ENCODE data around the gene DHX36. TPM values are rescaled to one million over a fixed set of nuclear protein-coding genes. Genes with fewer than 3 reads are reported as not detected.

Gene DHX36
- total RNA-seq, 2 donors from 2014 or later: 40.7 to 51.8 TPM

DNA sequence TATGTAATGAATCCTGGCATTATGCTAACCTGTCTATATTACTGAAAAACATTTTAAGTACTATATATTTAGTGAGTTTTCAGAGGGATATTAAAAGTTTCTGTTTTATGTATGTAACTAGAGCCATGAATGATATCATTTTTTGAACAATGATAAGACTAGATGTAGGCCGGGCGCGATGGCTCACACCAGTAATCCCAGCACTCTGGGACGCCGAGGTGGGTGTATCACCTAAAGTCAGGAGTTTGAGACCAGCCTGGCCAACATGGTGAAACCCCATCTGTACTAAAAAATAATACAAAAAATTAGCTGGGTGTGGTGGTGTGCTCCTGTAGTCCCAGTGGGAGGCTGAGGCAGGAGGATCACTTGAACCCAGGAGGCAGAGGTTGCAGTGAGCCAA lies 34.1 kb downstream of the DHX36 start:
- H3K9ac ChIP-seq (ENCODE audit: low read depth in 2 of 2, low read length in 2 of 2): no peak overlapping the region
- H3K27ac ChIP-seq: no peak overlapping the region
- TF ChIP-seq, protein P1, sequence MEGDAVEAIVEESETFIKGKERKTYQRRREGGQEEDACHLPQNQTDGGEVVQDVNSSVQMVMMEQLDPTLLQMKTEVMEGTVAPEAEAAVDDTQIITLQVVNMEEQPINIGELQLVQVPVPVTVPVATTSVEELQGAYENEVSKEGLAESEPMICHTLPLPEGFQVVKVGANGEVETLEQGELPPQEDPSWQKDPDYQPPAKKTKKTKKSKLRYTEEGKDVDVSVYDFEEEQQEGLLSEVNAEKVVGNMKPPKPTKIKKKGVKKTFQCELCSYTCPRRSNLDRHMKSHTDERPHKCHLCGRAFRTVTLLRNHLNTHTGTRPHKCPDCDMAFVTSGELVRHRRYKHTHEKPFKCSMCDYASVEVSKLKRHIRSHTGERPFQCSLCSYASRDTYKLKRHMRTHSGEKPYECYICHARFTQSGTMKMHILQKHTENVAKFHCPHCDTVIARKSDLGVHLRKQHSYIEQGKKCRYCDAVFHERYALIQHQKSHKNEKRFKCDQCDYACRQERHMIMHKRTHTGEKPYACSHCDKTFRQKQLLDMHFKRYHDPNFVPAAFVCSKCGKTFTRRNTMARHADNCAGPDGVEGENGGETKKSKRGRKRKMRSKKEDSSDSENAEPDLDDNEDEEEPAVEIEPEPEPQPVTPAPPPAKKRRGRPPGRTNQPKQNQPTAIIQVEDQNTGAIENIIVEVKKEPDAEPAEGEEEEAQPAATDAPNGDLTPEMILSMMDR (IDR thresholded peaks at IDR 0.05): no peak

DNA sequence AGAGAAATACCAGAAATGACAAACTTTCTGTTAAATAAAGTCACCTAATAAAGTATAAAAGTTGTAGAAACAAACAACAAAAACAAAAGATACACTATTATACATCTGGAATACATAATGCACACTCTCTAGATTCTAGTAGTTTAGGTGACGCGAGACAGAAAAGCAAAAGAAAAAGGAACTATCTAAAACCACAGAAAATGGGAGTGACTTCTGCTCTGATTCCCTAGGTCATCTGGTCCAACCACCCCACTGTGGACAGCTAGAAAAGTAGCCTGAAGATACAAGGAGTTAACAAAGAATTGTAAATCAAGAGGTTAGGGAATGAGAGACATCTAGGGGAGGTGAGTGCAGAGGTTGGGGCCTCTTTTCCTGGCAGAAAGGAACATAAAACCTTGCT lies 39.1 kb downstream of the DHX36 start:
- Histone ChIP-seq H3K36me3 (peaks cover 18% of the 10 kb centered on the region), H3K9ac (ENCODE audit: low read depth in 2 of 2, low read length in 2 of 2) (no peak overlapping the region), H3K9me3 (no peaks in the 10 kb centered on the region), H3K4me1 (no peaks in the 10 kb centered on the region), H3K27me3 (no peaks in the 10 kb centered on the region), H3K4me3 (no peak overlapping the region), H3K27ac (no peak overlapping the region)
- DNase-seq: no peak
- intact Hi-C loops (cut with DNase I): no loop called here
- TF ChIP-seq, protein P1 (IDR thresholded peaks at IDR 0.05): no peak

More for the DNA sequence above, 34.1 kb downstream of the DHX36 start:
- DNase-seq: no peak
- intact Hi-C loops (cut with DNase I): no loop called here
- Histone ChIP-seq H3K36me3 (no peaks in the 10 kb centered on the region), H3K27me3 (no peaks in the 10 kb centered on the region), H3K4me1 (no peaks in the 10 kb centered on the region), H3K9me3 (no peaks in the 10 kb centered on the region), H3K4me3 (no peak overlapping the region)

DNA sequence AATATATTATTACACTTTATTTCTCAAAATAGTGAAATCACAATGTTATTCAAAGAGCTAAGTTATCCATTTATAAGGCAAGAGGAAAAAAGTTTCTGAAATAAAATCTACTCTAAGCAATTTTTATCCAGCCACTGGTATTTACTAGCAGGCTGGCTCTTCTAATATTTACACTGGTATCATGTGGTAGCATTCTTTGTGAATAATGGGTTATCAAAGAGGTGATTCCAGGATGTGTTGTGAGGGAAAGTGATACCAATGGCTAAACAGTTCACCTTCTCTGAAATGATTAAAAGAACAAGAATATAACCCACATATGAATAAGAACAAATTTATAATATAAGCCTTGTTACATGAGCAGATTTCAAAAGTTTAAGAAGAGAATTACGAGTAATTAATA lies 44.1 kb downstream of the DHX36 start:
- Histone ChIP-seq H3K4me3 (no peak overlapping the region), H3K27me3 (no peaks in the 10 kb centered on the region), H3K9ac (ENCODE audit: low read depth in 2 of 2, low read length in 2 of 2) (no peak overlapping the region), H3K27ac (no peak overlapping the region), H3K9me3 (no peaks in the 10 kb centered on the region), H3K4me1 (no peaks in the 10 kb centered on the region), H3K36me3 (peaks cover 26% of the 10 kb centered on the region)
- TF ChIP-seq, protein P1 (IDR thresholded peaks at IDR 0.05): no peak
- no peak for DNase-seq
- intact Hi-C loops (cut with DNase I): no loop called here

DNA sequence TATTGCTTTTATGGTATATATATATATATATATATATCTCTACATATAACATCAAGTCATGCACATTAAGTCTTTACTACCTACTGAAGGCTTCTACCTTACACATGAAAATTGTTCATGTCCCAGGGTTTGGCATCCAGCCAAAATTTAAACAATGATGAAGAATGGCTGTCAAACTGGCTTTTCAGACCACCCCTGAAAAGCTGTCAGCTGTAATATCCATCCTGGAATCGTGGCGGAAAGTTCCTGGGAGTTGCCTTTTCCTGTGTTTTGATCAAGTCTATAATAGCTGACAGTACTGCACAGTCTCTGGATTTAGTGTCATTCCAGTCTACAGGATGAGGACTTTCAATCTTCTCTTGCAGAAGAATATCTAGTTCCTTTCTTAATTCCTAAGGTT lies 48.3 kb downstream of the DHX36 start:
- Histone ChIP-seq H3K4me1 (no peaks in the 10 kb centered on the region), H3K27ac (no peak overlapping the region), H3K27me3 (no peaks in the 10 kb centered on the region), H3K4me3 (no peak overlapping the region), H3K36me3 (peaks cover 28% of the 10 kb centered on the region), H3K9me3 (no peaks in the 10 kb centered on the region), H3K9ac (ENCODE audit: low read depth in 2 of 2, low read length in 2 of 2) (no peak overlapping the region)
- TF ChIP-seq, protein P1 (IDR thresholded peaks at IDR 0.05): no peak
- DNase-seq: no peak
- intact Hi-C loops (cut with DNase I): no loop called here

DNA sequence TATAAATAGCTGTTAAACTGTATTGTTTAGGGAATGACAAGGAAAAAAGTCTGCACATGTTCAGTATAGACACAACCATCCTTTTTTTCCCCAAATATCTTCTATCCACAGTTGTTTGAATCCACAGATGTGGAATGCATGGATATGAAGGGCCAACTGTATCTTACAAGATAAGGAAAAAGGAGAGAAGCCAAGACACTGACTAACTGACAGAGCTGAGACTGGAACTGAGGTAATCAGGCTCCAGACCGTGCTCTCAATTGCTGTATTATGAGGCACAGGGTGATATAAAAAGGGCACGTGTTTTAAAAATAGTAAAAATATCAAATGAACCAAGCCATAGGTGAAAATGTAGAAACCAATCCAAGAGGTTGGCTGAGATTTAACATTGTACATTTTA lies 49.0 kb downstream of the DHX36 start:
- Histone ChIP-seq H3K27me3 (no peaks in the 10 kb centered on the region), H3K9me3 (no peaks in the 10 kb centered on the region), H3K27ac (no peak overlapping the region), H3K9ac (ENCODE audit: low read depth in 2 of 2, low read length in 2 of 2) (no peak overlapping the region), H3K36me3 (peaks cover 23% of the 10 kb centered on the region), H3K4me3 (no peak overlapping the region), H3K4me1 (no peaks in the 10 kb centered on the region)
- intact Hi-C loops (cut with DNase I): no loop called here
- TF ChIP-seq, protein P1 (IDR thresholded peaks at IDR 0.05): no peak
- DNase-seq: no peak

DNA sequence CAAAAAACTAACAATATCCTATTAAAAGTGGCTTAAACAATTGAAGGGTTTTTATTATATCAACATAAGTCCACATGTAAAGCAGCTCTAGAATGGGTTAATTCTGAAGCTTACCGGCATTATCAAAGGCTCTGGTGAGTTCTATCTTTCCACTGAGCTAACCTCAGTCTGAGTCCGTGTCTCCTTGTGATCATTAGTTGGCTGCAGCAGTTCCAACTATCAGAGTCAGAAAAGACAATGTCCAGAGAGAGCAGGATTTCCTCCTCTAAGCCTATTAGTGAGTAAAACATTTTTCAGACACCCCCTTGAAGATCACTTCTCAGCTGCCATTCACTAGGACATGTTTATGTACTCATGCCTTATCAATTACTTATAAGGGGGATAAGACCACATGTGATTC lies 49.9 kb downstream of the DHX36 start:
- DNase-seq: no peak
- H3K36me3 ChIP-seq: peaks cover 23% of the 10 kb centered on the region
- intact Hi-C loops (cut with DNase I): no loop called here

More for the DNA sequence above, 49.9 kb downstream of the DHX36 start:
- no peaks in the 10 kb centered on the region for H3K27me3 ChIP-seq
- no peak overlapping the region for H3K27ac ChIP-seq
- H3K4me3 ChIP-seq: no peak overlapping the region
- TF ChIP-seq, protein P1 (IDR thresholded peaks at IDR 0.05): no peak
- no peak overlapping the region for H3K9ac ChIP-seq (ENCODE audit: low read depth in 2 of 2, low read length in 2 of 2)
- H3K4me1 ChIP-seq: no peaks in the 10 kb centered on the region
- H3K9me3 ChIP-seq: no peaks in the 10 kb centered on the region

All from colonic mucosa (tissue), 4 donors.